Lung (tissue), 12 donors: ENCODE data around the gene PCGF6. TPM values are rescaled to one million over a fixed set of nuclear protein-coding genes. Genes with fewer than 3 reads are reported as not detected.

Experiments used
- ATAC-seq: fragments of 200-7000 bp; cut with Tn5 transposase; one replicate; pipeline ENCODE4 v1.9.1; 2020; ENCODE audit warnings: moderate number of reproducible peaks; ENCODE audit not compliant: insufficient read depth, low FRiP score
- DNase-seq, 3 donors: peaks; one replicate each; pipeline ENCODE4 v3.0.0-alpha.2; 2013 to 2017
- H3K27ac ChIP-seq, 2 donors: one replicate each; pipeline ENCODE4 v1.5.1; 2013; ENCODE audit warnings: mild to moderate bottlenecking in 2 of 2, moderate library complexity in 2 of 2, control low read depth in 1 of 2, inconsistent platforms in 1 of 2, low read depth in 1 of 2, low read length in 1 of 2
- H3K27me3 ChIP-seq, 3 donors: one replicate each; pipeline ENCODE4 v1.5.1; 2013; ENCODE audit warnings: low read length in 2 of 3; ENCODE audit not compliant: control insufficient read depth in 3 of 3, insufficient read depth in 3 of 3
- H3K36me3 ChIP-seq, 4 donors: one replicate each; pipeline ENCODE4 v1.5.1; 2013; ENCODE audit warnings: low read length in 4 of 4, mild to moderate bottlenecking in 1 of 4, moderate library complexity in 1 of 4; ENCODE audit not compliant: control insufficient read depth in 4 of 4, insufficient read depth in 4 of 4
- H3K4me1 ChIP-seq, 5 donors: one replicate each; pipeline ENCODE4 v1.5.1; 2013; ENCODE audit warnings: low read length in 5 of 5, mild to moderate bottlenecking in 2 of 5, moderate library complexity in 1 of 5; ENCODE audit not compliant: control insufficient read depth in 5 of 5, insufficient read depth in 5 of 5
- H3K4me3 ChIP-seq: one replicate; pipeline ENCODE4 v1.5.1; 2013; ENCODE audit warnings: mild to moderate bottlenecking, control low read depth, moderate library complexity
- H3K9ac ChIP-seq, 2 donors: one replicate each; pipeline ENCODE4 v1.5.1; 2013; ENCODE audit warnings: low read length in 2 of 2, control low read depth in 1 of 2; ENCODE audit not compliant: insufficient read depth in 1 of 2
- H3K9me3 ChIP-seq, 4 donors: one replicate each; pipeline ENCODE4 v1.5.1; 2013; ENCODE audit warnings: low read length in 3 of 4, mild to moderate bottlenecking in 1 of 4, moderate library complexity in 1 of 4; ENCODE audit not compliant: control insufficient read depth in 4 of 4, insufficient read depth in 3 of 4
- CTCF ChIP-seq: IDR thresholded peaks from 2 replicates; pipeline ENCODE4 v1.5.1; 2012; ENCODE audit warnings: mild to moderate bottlenecking; ENCODE audit errors: control extremely low read depth, extremely low read depth
- WGBS, 2 donors: extraction: QIAGEN DNeasy Blood & Tissue Kit; methylation state at CpG; one replicate each; pipeline ENCODE4 v1.1.7; 2013; 5-methylcytosine and 5-hydroxymethylcytosine counted together
- polyA plus RNA-seq, 2 donors: library from polyadenylated mRNA; stranded (reverse); fragments of 200-250 nt; gene quantifications; one replicate each; pipeline ENCODE4 v1.2.1, GENCODE V29; 2013
- total RNA-seq, 2 donors: library from RNA; depleted of rRNA in 1 of 2; stranded (reverse); fragments of >200 nt in 1 of 2; gene quantifications; one replicate each; pipeline ENCODE4 v1.2.1, GENCODE V29; 2014 to 2021
- donor health status: control.
- donor health status: control.
- donor health status: Bipolar disorder and iron deficiency.
- donor health status: healthy.
- donor health status: DM: yes; HTN: yes; CAD: no.

Gene PCGF6
- total and polyA plus RNA-seq, 4 donors = 5.2 to 7.7 (median 6.5) TPM

- no peak for TF ChIP-seq CTCF
- Histone ChIP-seq H3K36me3 (no peaks in the 10 kb centered on the region), H3K9me3 (peaks cover 0 to 12% (median 0%) of the 10 kb centered on the region in 4 donors), H3K4me1 (peaks cover 0 to 14% (median 0%) of the 10 kb centered on the region in 5 donors), H3K4me3 (no peak overlapping the region), H3K27me3 (peaks cover 25 to 34% (median 27%) of the 10 kb centered on the region in 3 donors), H3K27ac (no peak overlapping the region), H3K9ac (no peak overlapping the region)
- ATAC-seq = no peak
- WGBS, 2 donors = 88 to 89% methylated on average over 2 of the region's 2 CpGs
- DNase-seq = no peak
These were observed 70.4 kb downstream of the PCGF6 start for GRCh38 chr10:103280506-103280905.

GRCh38 chr10:103280031-103280430 is 70.9 kb downstream of the PCGF6 start:
- DNase-seq = no peak
- Histone ChIP-seq H3K27me3 (peaks cover 28 to 39% (median 32%) of the 10 kb centered on the region in 3 donors), H3K27ac (no peak overlapping the region), H3K36me3 (no peaks in the 10 kb centered on the region), H3K9ac (no peak overlapping the region), H3K4me1 (peaks cover 0 to 14% (median 0%) of the 10 kb centered on the region in 5 donors), H3K4me3 (no peak overlapping the region), H3K9me3 (peaks cover 0 to 12% (median 0%) of the 10 kb centered on the region in 4 donors)
- ATAC-seq = no peak
- WGBS, 2 donors = 69 to 73% methylated on average over 3 of the region's 3 CpGs
- TF ChIP-seq CTCF = no peak

GRCh38 chr10:103278862-103279298 is 72.1 kb downstream of the PCGF6 start:
- no peak for ATAC-seq
- DNase-seq = peak; percentile 65 to 75 (median 68)
- whole genome bisulfite sequencing, 2 donors = 4 to 5% methylated on average over 11 of the region's 11 CpGs

More at GRCh38 chr10:103278862-103279298, 72.1 kb downstream of the PCGF6 start:
- Histone ChIP-seq H3K4me3 (no peak overlapping the region), H3K9me3 (peaks cover 0 to 12% (median 0%) of the 10 kb centered on the region in 4 donors), H3K9ac (no peak overlapping the region), H3K4me1 (peaks cover 0 to 14% (median 0%) of the 10 kb centered on the region in 5 donors), H3K36me3 (no peaks in the 10 kb centered on the region), H3K27ac (no peak overlapping the region), H3K27me3 (peaks cover 28 to 39% (median 32%) of the 10 kb centered on the region in 3 donors)
- no peak for TF ChIP-seq CTCF
